RWPE1 (cell line): Measurements from ENCODE around the gene GOPC.
"Not testable (repeated sequence)": the region's sequence is repeated elsewhere in the genome, so short reads cannot be mapped to it uniquely, and the experiment has no call there.

Experiments used
- CTCF ChIA-PET: fragments of 350-600 bp; sonication (Branson Sonifier 250); formaldehyde crosslinking; extraction: SDS; loops from one replicate; lab custom pipeline; 2021; lab: Yijun Ruan, JAX
- POLR2A ChIA-PET: fragments of 400-600 bp; formaldehyde crosslinking; extraction: SDS; loops from one replicate; lab custom pipeline; 2020; ENCODE audit warnings: antibody characterized with exemption; ENCODE audit not compliant: low non-redundant PET; lab: Yijun Ruan, JAX
- DNase-seq: peaks from one replicate; pipeline ENCODE4 v3.0.0; 2012; ENCODE audit warnings: low spot score
- H3K27ac ChIP-seq: fragments of 450-650 bp; 2 replicates; pipeline ENCODE4 v1.5.1; 2017
- CTCF ChIP-seq: fragments of 450-650 bp; conservative IDR thresholded peaks from 2 replicates; pipeline ENCODE4 v1.5.1; 2017; ENCODE audit warnings: low read depth, mild to moderate bottlenecking

GOPC gene

GRCh38 chr6:117525607-117526006, 76.7 kb downstream of the GOPC start:
- CTCF ChIA-PET, result no interaction called here
- TF ChIP-seq CTCF, result no peak
- no peak for DNase-seq
- POLR2A ChIA-PET, result no interaction called here
- no peak overlapping the region for H3K27ac ChIP-seq

- DNase-seq, result no peak
- no peak overlapping the region for H3K27ac ChIP-seq
- CTCF ChIA-PET, result interaction anchor here (0.7 kb wide), 1 partner anchor 10 kb away, joined by 3 read pairs; no protein-coding TSS in a partner anchor
- POLR2A ChIA-PET, result no interaction called here
- TF ChIP-seq CTCF, result no peak
Measured at GRCh38 chr6:117521791-117522502, 80.4 kb downstream of the GOPC start.

DNA sequence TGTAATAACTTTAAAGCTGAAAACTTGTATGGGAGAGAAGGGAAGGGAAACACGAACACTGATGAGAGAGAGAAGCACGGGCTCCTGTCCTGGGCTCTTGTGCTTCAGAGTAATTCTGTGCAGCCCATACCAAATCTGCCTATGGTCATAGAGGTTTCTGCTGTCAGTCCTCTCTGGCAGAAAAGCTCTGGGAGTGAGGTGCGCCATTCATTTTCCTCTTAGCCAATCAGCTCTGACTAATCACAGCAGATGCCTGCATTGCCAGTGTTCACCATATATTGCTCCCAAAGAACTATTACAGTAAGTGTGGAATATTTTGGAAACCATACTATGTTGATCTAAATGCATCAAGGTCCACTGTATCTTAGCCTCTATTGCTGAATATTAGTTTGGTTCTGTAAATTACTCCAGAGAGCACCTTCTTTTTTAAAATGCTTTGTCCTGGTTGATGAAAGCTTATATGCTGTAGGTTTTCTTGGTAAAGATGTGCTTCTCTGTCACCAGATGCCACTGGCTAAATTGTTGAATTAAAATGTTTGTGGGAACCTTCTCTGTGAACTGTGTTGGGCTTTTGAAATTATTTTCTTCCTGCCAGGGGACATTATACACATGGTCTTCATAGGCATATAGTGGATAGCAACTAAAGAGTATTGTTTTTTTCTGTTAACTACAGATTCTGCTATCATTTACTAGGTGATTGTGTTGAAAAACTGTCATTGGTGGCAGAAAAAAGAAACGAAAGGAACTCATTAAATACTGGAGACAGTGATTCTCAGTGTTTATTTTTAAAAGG, 81.5 kb downstream of the GOPC start:
- no peak overlapping the region for H3K27ac ChIP-seq
- TF ChIP-seq CTCF, result no peak
- ChIA-PET POLR2A (no interaction called here), CTCF (no interaction called here)
- DNase-seq, result no peak

DNA sequence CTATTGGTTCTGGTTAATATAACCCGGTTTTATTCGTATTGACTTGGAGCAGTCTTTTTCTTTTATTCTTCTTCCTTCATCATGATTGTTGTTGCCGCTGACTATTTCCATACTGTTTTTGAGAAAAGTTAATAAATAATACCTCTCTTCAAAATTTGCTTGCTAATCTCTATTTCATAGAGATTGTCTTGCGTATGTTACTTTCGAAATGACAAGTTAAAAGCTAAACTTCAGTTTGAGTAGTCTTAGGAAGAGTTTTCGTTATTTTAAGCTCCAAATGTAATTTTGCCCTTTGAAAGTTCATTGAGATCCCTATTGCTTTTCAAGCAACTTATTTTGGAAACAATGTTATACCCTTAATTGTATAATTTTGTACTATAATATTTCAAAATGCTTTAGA, 83.4 kb downstream of the GOPC start:
- ChIA-PET CTCF (no interaction called here), POLR2A (no interaction called here)
- TF ChIP-seq CTCF, result no peak
- no peak overlapping the region for H3K27ac ChIP-seq
- DNase-seq, result no peak

DNA sequence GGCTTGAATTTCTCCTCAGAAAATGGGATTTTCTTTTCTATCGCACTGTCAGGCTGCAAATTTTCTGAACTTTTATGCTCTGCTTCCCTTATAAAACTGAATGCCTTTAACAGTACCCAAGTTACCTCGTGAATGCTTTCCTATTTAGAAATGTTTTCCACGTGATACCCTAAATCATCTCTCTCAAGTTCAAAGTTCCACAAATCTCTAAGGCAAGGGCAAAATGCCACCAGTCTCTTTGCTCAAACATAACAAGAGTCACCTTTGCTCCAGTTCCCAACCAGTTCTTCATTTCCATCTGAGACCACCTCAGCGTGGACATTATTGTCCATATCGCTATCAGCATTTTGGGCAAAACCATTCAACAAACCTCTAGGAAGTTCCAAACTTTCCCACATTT, 84.3 kb downstream of the GOPC start:
- H3K27ac ChIP-seq, POLR2A ChIA-PET, CTCF ChIA-PET, DNase-seq: not testable (repeated sequence)

- ChIA-PET CTCF (no interaction called here), POLR2A (no interaction called here)
- TF ChIP-seq CTCF, result no peak
- DNase-seq, result no peak
- no peak overlapping the region for H3K27ac ChIP-seq
Measured at GRCh38 chr6:117515326-117515725, 87.0 kb downstream of the GOPC start.

DNA sequence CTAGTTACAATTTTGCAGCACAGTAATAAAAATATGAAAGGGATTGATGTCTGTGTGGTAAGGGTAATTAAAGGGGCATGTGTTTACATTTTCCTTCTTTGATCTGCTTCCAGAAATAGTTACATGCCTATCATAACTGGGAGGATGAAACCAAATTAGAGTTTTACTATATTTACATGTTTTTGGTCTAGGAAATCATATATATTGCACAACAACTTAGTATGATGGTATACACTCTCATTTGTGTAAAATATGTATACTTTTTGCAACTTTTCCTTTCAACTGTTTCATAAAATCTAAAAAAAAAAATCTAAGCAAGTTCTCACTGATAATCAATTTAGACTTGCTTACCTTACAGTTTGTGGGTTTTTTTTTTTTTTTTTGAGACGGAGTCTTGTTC, 87.7 kb downstream of the GOPC start:
- CTCF ChIA-PET, result no interaction called here

More for the DNA sequence above, 87.7 kb downstream of the GOPC start:
- DNase-seq, result no peak
- no peak for TF ChIP-seq CTCF
- H3K27ac ChIP-seq, result no peak overlapping the region
- POLR2A ChIA-PET, result no interaction called here
